Liver (tissue), 3 donors: ENCODE measurements around the gene SYTL3.

ENCODE experiments used
- CTCF ChIP-seq: fragments of 150-350 bp; IDR thresholded peaks from 2 replicates; pipeline ENCODE4 v1.5.1; 2017; ENCODE audit warnings: improper control_type of control experiment, low read depth, low read length; ENCODE audit not compliant: missing input control
- EGR1 ChIP-seq, 2 donors: IDR thresholded peaks; 2 replicates each; pipeline ENCODE4 v1.6.1; 2016 to 2018; ENCODE audit warnings: antibody characterized with exemption in 2 of 2, low read depth in 2 of 2
- FOXA1 ChIP-seq: IDR thresholded peaks from 2 replicates; pipeline ENCODE4 v1.6.1; 2016; ENCODE audit warnings: antibody characterized with exemption
- FOXA2 ChIP-seq: IDR thresholded peaks from 2 replicates; pipeline ENCODE4 v1.6.1; 2016; ENCODE audit warnings: antibody characterized with exemption
- GABPA ChIP-seq, 2 donors: IDR thresholded peaks in 1 of 2; conservative IDR thresholded peaks in 1 of 2; 2 replicates each; pipeline ENCODE4 v1.6.1; 2016; ENCODE audit warnings: antibody characterized with exemption in 2 of 2, mild to moderate bottlenecking in 1 of 2, moderate library complexity in 1 of 2
- HNF4A ChIP-seq, 2 donors: conservative IDR thresholded peaks; 2 replicates each; pipeline ENCODE4 v1.6.1; 2016; ENCODE audit warnings: antibody characterized with exemption in 2 of 2, mild to moderate bottlenecking in 2 of 2
- HNF4G ChIP-seq: IDR thresholded peaks from 2 replicates; pipeline ENCODE4 v1.6.1; 2016; ENCODE audit warnings: antibody characterized with exemption
- RAD21 ChIP-seq, 2 donors: IDR thresholded peaks; 2 replicates each; pipeline ENCODE4 v1.6.1; 2016; ENCODE audit warnings: antibody characterized with exemption in 2 of 2, mild to moderate bottlenecking in 2 of 2
- RXRA ChIP-seq, 2 donors: IDR thresholded peaks; 2 replicates each; pipeline ENCODE4 v1.6.1; 2017 to 2018; ENCODE audit warnings: antibody characterized with exemption in 2 of 2, mild to moderate bottlenecking in 1 of 2
- SP1 ChIP-seq: IDR thresholded peaks from 2 replicates; pipeline ENCODE4 v1.6.1; 2018; ENCODE audit warnings: antibody characterized with exemption, mild to moderate bottlenecking
- TF ChIP-seq, protein P1 (sequence below): IDR thresholded peaks from 2 replicates; pipeline ENCODE4 v1.6.1; 2016; ENCODE audit warnings: antibody characterized with exemption
- TF ChIP-seq, protein P2 (sequence below): IDR thresholded peaks from 2 replicates; pipeline ENCODE4 v1.6.1; 2016; ENCODE audit warnings: antibody characterized with exemption, mild to moderate bottlenecking
- donor health status: healthy.
- donor health status: healthy.

- TF ChIP-seq GABPA (IDR thresholded peaks at IDR 0.05 in 1 of 2, conservative IDR thresholded peaks at IDR 0.05 in 1 of 2) (no peak), CTCF (no peak), EGR1 (IDR thresholded peaks at IDR 0.05; ENCODE audit: low read depth in 2 of 2) (no peak), RXRA (IDR thresholded peaks at IDR 0.05) (no peak), RAD21 (IDR thresholded peaks at IDR 0.05) (peak in 1 of 2 donors; percentile 8), SP1 (no peak), FOXA1 (no peak), FOXA2 (no peak), HNF4A (conservative IDR thresholded peaks at IDR 0.05) (no peak), HNF4G (no peak)
- TF ChIP-seq, protein P1, sequence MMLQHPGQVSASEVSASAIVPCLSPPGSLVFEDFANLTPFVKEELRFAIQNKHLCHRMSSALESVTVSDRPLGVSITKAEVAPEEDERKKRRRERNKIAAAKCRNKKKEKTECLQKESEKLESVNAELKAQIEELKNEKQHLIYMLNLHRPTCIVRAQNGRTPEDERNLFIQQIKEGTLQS = no peak
- TF ChIP-seq, protein P2, sequence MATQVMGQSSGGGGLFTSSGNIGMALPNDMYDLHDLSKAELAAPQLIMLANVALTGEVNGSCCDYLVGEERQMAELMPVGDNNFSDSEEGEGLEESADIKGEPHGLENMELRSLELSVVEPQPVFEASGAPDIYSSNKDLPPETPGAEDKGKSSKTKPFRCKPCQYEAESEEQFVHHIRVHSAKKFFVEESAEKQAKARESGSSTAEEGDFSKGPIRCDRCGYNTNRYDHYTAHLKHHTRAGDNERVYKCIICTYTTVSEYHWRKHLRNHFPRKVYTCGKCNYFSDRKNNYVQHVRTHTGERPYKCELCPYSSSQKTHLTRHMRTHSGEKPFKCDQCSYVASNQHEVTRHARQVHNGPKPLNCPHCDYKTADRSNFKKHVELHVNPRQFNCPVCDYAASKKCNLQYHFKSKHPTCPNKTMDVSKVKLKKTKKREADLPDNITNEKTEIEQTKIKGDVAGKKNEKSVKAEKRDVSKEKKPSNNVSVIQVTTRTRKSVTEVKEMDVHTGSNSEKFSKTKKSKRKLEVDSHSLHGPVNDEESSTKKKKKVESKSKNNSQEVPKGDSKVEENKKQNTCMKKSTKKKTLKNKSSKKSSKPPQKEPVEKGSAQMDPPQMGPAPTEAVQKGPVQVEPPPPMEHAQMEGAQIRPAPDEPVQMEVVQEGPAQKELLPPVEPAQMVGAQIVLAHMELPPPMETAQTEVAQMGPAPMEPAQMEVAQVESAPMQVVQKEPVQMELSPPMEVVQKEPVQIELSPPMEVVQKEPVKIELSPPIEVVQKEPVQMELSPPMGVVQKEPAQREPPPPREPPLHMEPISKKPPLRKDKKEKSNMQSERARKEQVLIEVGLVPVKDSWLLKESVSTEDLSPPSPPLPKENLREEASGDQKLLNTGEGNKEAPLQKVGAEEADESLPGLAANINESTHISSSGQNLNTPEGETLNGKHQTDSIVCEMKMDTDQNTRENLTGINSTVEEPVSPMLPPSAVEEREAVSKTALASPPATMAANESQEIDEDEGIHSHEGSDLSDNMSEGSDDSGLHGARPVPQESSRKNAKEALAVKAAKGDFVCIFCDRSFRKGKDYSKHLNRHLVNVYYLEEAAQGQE = no peak
These were observed 102.8 kb downstream of the SYTL3 start for GRCh38 chr6:158752613-158753012.
